Neural cell (in vitro differentiated cells): ENCODE measurements around the gene DNER. TPM values are rescaled to one million over a fixed set of nuclear protein-coding genes. Genes with fewer than 3 reads are reported as not detected.

Experiments
- H2AFZ ChIP-seq: fragments of 200-600, 300-800 bp; sonication (generic), shearing (Covaris generic); 2 replicates; pipeline ENCODE4 v1.6.0; 2014; ENCODE audit warnings: low read depth, mild to moderate bottlenecking, antibody characterized with exemption, low read length, moderate library complexity
- H3F3A ChIP-seq: fragments of 200-600 bp; shearing (Covaris generic); 2 replicates; pipeline ENCODE4 v1.6.1; 2016; ENCODE audit warnings: mild to moderate bottlenecking, moderate library complexity, mixed read lengths, antibody characterized with exemption, low read length; ENCODE audit not compliant: insufficient read depth, poor library complexity, severe bottlenecking
- H3K27ac ChIP-seq: fragments of 200-600, 300-800 bp; sonication (generic), shearing (Covaris generic); 2 replicates; pipeline ENCODE4 v1.5.1; 2014; ENCODE audit warnings: mild to moderate bottlenecking, low read length, moderate library complexity
- H3K27me3 ChIP-seq: fragments of 300-800, 200-600 bp; sonication (generic), shearing (Covaris generic); 2 replicates; pipeline ENCODE4 v1.6.0; 2014; ENCODE audit warnings: mild to moderate bottlenecking, low read depth, low read length, moderate library complexity; ENCODE audit not compliant: insufficient read depth
- H3K36me3 ChIP-seq: fragments of 300-800, 200-600 bp; sonication (generic), shearing (Covaris generic); 2 replicates; pipeline ENCODE4 v1.5.1; 2014; ENCODE audit warnings: mild to moderate bottlenecking, antibody characterized with exemption, low read length, moderate library complexity; ENCODE audit not compliant: insufficient read depth
- H3K4me2 ChIP-seq: fragments of 300-800, 200-600 bp; sonication (generic), shearing (Covaris generic); 2 replicates; pipeline ENCODE4 v1.6.0; 2014; ENCODE audit warnings: mild to moderate bottlenecking, low read length
- H3K4me3 ChIP-seq: fragments of 300-800, 200-600 bp; sonication (generic), shearing (Covaris generic); 2 replicates; pipeline ENCODE4 v1.5.1; 2014; ENCODE audit warnings: mild to moderate bottlenecking, low read length, moderate library complexity
- H3K79me2 ChIP-seq: fragments of 200-600 bp; shearing (Covaris generic); replicated peaks from 2 replicates; pipeline ENCODE4 v1.6.0; 2014; ENCODE audit warnings: mild to moderate bottlenecking, low read length, moderate library complexity; ENCODE audit not compliant: insufficient read depth
- H3K9ac ChIP-seq: fragments of 300-800, 200-600 bp; sonication (generic), shearing (Covaris generic); 2 replicates; pipeline ENCODE4 v1.6.1; 2016; ENCODE audit warnings: mild to moderate bottlenecking, low read length, mixed read lengths
- H3K9me2 ChIP-seq: fragments of 200-600 bp; shearing (Covaris generic); 2 replicates; pipeline ENCODE4 v1.6.1; 2016; ENCODE audit warnings: mild to moderate bottlenecking, low read length, mixed read lengths; ENCODE audit not compliant: insufficient read depth
- H3K9me3 ChIP-seq: fragments of 200-600, 300-800 bp; sonication (generic), shearing (Covaris generic); 2 replicates; pipeline ENCODE4 v1.6.1; 2016; ENCODE audit warnings: mild to moderate bottlenecking, mixed run types, low read length, moderate library complexity, mixed read lengths
- H4K20me1 ChIP-seq: fragments of 200-600 bp; shearing (Covaris generic); 2 replicates; pipeline ENCODE4 v1.6.1; 2016; ENCODE audit warnings: mild to moderate bottlenecking, mixed run types; ENCODE audit not compliant: insufficient read depth
- CTCF ChIP-seq: fragments of 450-650 bp; IDR thresholded peaks from 2 replicates; pipeline ENCODE4 v1.5.1; 2014; ENCODE audit warnings: antibody characterized with exemption, mild to moderate bottlenecking, moderate library complexity; ENCODE audit not compliant: poor library complexity, severe bottlenecking
- EP300 ChIP-seq: fragments of 450-650 bp; conservative IDR thresholded peaks from 2 replicates; pipeline ENCODE4 v1.6.1; 2014; ENCODE audit warnings: antibody characterized with exemption, mild to moderate bottlenecking, moderate library complexity; ENCODE audit not compliant: poor library complexity, severe bottlenecking
- EZH2 ChIP-seq: fragments of 200-600, 300-800 bp; shearing (Covaris generic), sonication (generic); IDR thresholded peaks from 2 replicates; pipeline ENCODE4 v1.6.1; 2014; ENCODE audit warnings: antibody characterized with exemption, low read length, borderline replicate concordance, mild to moderate bottlenecking; ENCODE audit not compliant: insufficient read depth, poor library complexity, severe bottlenecking
- MXI1 ChIP-seq: fragments of 450-650 bp; conservative IDR thresholded peaks from 2 replicates; pipeline ENCODE4 v1.6.1; 2014; ENCODE audit warnings: antibody characterized with exemption, mild to moderate bottlenecking; ENCODE audit not compliant: poor library complexity, severe bottlenecking
- POLR2AphosphoS5 ChIP-seq: IDR thresholded peaks from 2 replicates; pipeline ENCODE4 v1.6.1; 2012
- RAD21 ChIP-seq: fragments of 450-650 bp; conservative IDR thresholded peaks from 2 replicates; pipeline ENCODE4 v1.6.1; 2014; ENCODE audit warnings: antibody characterized with exemption, mild to moderate bottlenecking, moderate library complexity
- REST ChIP-seq: IDR thresholded peaks from 2 replicates; pipeline ENCODE4 v1.6.1; 2012; ENCODE audit warnings: borderline replicate concordance
- SMC3 ChIP-seq: fragments of 450-650 bp; conservative IDR thresholded peaks from 2 replicates; pipeline ENCODE4 v1.6.1; 2014; ENCODE audit warnings: antibody characterized with exemption, mild to moderate bottlenecking, moderate library complexity; ENCODE audit not compliant: poor library complexity
- TAF1 ChIP-seq: IDR thresholded peaks from 2 replicates; pipeline ENCODE4 v1.6.1; 2012; ENCODE audit warnings: low read depth
- polyA plus RNA-seq: library from polyadenylated mRNA; depleted of rRNA; stranded (reverse); fragments of >200 nt; gene quantifications from 2 replicates; pipeline ENCODE4 v1.2.3, GENCODE V29; 2014

Gene DNER
- polyA plus RNA-seq, 1 donor from 2014 or later = 310 TPM

- Histone ChIP-seq H3K27ac (no peak overlapping the region), H3K79me2 (no peaks in the 10 kb centered on the region), H4K20me1 (no peaks in the 10 kb centered on the region), H2AFZ (no peak overlapping the region), H3K27me3 (no peaks in the 10 kb centered on the region), H3K9ac (no peak overlapping the region), H3K9me2 (no peaks in the 10 kb centered on the region), H3K36me3 (no peaks in the 10 kb centered on the region), H3K4me2 (no peak overlapping the region), H3K9me3 (no peaks in the 10 kb centered on the region), H3K4me3 (no peak overlapping the region), H3F3A (no peaks in the 10 kb centered on the region)
- TF ChIP-seq SMC3 (no peak), TAF1 (no peak), EZH2 (no peak), POLR2AphosphoS5 (no peak), MXI1 (no peak), EP300 (no peak), RAD21 (no peak), REST (no peak)
These were observed 351.1 kb downstream of the DNER start for GRCh38 chr2:229363185-229363814.

- TF ChIP-seq CTCF (no peak), TAF1 (no peak), EP300 (no peak), RAD21 (no peak), POLR2AphosphoS5 (no peak), REST (no peak), EZH2 (no peak), MXI1 (no peak), SMC3 (no peak)
- H3K9ac ChIP-seq = no peak overlapping the region
- H3K4me2 ChIP-seq = no peak overlapping the region
- H2AFZ ChIP-seq = no peak overlapping the region
- peaks cover 6% of the 10 kb centered on the region for H3K36me3 ChIP-seq
- no peaks in the 10 kb centered on the region for H3K79me2 ChIP-seq
- no peaks in the 10 kb centered on the region for H4K20me1 ChIP-seq
- no peaks in the 10 kb centered on the region for H3K27me3 ChIP-seq
- H3K9me2 ChIP-seq = no peaks in the 10 kb centered on the region
- H3K4me3 ChIP-seq = no peak overlapping the region
- no peaks in the 10 kb centered on the region for H3K9me3 ChIP-seq
- no peak overlapping the region for H3K27ac ChIP-seq
- H3F3A ChIP-seq = no peaks in the 10 kb centered on the region
These were observed 363.5 kb downstream of the DNER start for GRCh38 chr2:229350883-229351282.
